Prostate gland (tissue), 2 donors: Measurements from ENCODE around the gene JAK1. TPM values are rescaled to one million over a fixed set of nuclear protein-coding genes. Genes with fewer than 3 reads are reported as not detected.

Experiments
- DNase-seq: peaks from one replicate; pipeline ENCODE4 v3.0.0-alpha.2; 2019; ENCODE audit warnings: low spot score
- H3K27ac ChIP-seq, 2 donors: fragments of 200-600 bp; sonication (generic); 2 replicates each; pipeline ENCODE4 v1.5.1; 2017 to 2019
- H3K27me3 ChIP-seq: fragments of 200-600 bp; sonication (generic); replicated peaks from 2 replicates; pipeline ENCODE4 v1.5.1; 2019; ENCODE audit not compliant: insufficient read depth
- H3K36me3 ChIP-seq, 2 donors: fragments of 200-600 bp; sonication (generic); 1 replicate in 1 of 2; 2 replicates in 1 of 2; pipeline versions ENCODE4 v1.5.1 to v1.8.1; 2017 to 2019
- H3K4me1 ChIP-seq: fragments of 200-600 bp; sonication (generic); replicated peaks from 2 replicates; pipeline ENCODE4 v1.5.1; 2019
- H3K4me3 ChIP-seq, 2 donors: fragments of 200-600 bp; sonication (generic); 2 replicates each; pipeline ENCODE4 v1.5.1; 2017 to 2019
- H3K9me3 ChIP-seq: fragments of 200-600 bp; sonication (generic); 2 replicates; pipeline ENCODE4 v1.5.1; 2017
- CTCF ChIP-seq, 4 experiments: fragments of 200-600 bp in 2 of 4; fragments of 450-650 bp in 2 of 4; sonication (generic) in 2 of 4; IDR thresholded peaks; 1 replicate in 3 of 4; 2 replicates in 1 of 4; pipeline ENCODE4 v1.5.1; 2016 to 2019; ENCODE audit warnings: antibody characterized with exemption in 4 of 4, mild to moderate bottlenecking in 2 of 4, moderate library complexity in 2 of 4
- POLR2A ChIP-seq: fragments of 450-650 bp; IDR thresholded peaks from one replicate; pipeline ENCODE4 v1.6.1; 2016; ENCODE audit warnings: antibody characterized with exemption, mild to moderate bottlenecking
- POLR2AphosphoS5 ChIP-seq: sonication (generic); formaldehyde crosslinking; IDR thresholded peaks from one replicate; pipeline ENCODE4 v1.6.1; 2017; ENCODE audit warnings: antibody characterized with exemption
- WGBS: methylation state at CpG from one replicate; pipeline ENCODE4 v1.1.5; 2018; 5-methylcytosine and 5-hydroxymethylcytosine counted together
- intact Hi-C: fragments of 100-400 bp; cut with DNase I; formaldehyde crosslinking; loops from one replicate; pipeline ENCODE4 v1.14.2; 2022
- total RNA-seq, 2 donors: library from RNA; depleted of rRNA; stranded (reverse); fragments of >200 nt; gene quantifications; one replicate each; pipeline ENCODE4 v1.1.0, GENCODE V29; 2016

Gene JAK1
- total RNA-seq, 2 donors from 2014 or later, result 66.3 to 115 TPM

GRCh38 chr1:64882574-64883255 lies 83.6 kb downstream of the JAK1 start:
- H3K36me3 ChIP-seq, result peaks cover 0 to 8% of the 10 kb centered on the region in 2 donors
- no peaks in the 10 kb centered on the region for H3K9me3 ChIP-seq
- no peak overlapping the region for H3K4me3 ChIP-seq
- no peak overlapping the region for H3K27ac ChIP-seq
- H3K27me3 ChIP-seq, result no peaks in the 10 kb centered on the region
- intact Hi-C loops, result no loop called here
- DNase-seq, result no peak
- no peaks in the 10 kb centered on the region for H3K4me1 ChIP-seq
- TF ChIP-seq CTCF (IDR thresholded peaks at IDR 0.05) (no peak), POLR2A (no peak), POLR2AphosphoS5 (no peak)
- WGBS, result 92% methylated on average over 11 of the region's 11 CpGs

GRCh38 chr1:64881281-64881680 lies 85.1 kb downstream of the JAK1 start:
- H3K36me3 ChIP-seq, result peaks cover 0 to 8% of the 10 kb centered on the region in 2 donors
- intact Hi-C loops, result no loop called here
- H3K4me3 ChIP-seq, result no peak overlapping the region
- no peak for DNase-seq
- WGBS, result 100% methylated on average over 1 of the region's 1 CpG
- TF ChIP-seq POLR2A (no peak), CTCF (IDR thresholded peaks at IDR 0.05) (no peak), POLR2AphosphoS5 (no peak)
- H3K27me3 ChIP-seq, result no peaks in the 10 kb centered on the region
- no peaks in the 10 kb centered on the region for H3K4me1 ChIP-seq
- H3K27ac ChIP-seq, result no peak overlapping the region
- H3K9me3 ChIP-seq, result no peaks in the 10 kb centered on the region

GRCh38 chr1:64880449-64880848 lies 85.9 kb downstream of the JAK1 start:
- no peaks in the 10 kb centered on the region for H3K4me1 ChIP-seq
- no peaks in the 10 kb centered on the region for H3K9me3 ChIP-seq
- intact Hi-C loops, result no loop called here
- DNase-seq, result no peak
- no peak overlapping the region for H3K27ac ChIP-seq
- peaks cover 0 to 11% of the 10 kb centered on the region in 2 donors for H3K36me3 ChIP-seq
- H3K4me3 ChIP-seq, result no peak overlapping the region
- no peaks in the 10 kb centered on the region for H3K27me3 ChIP-seq
- TF ChIP-seq CTCF (IDR thresholded peaks at IDR 0.05) (no peak), POLR2A (no peak), POLR2AphosphoS5 (peak; percentile 26)
- 78% methylated on average over 4 of the region's 4 CpGs for WGBS

GRCh38 chr1:64878931-64879611 lies 87.3 kb downstream of the JAK1 start:
- H3K27ac ChIP-seq, result no peak overlapping the region
- no peak for DNase-seq
- TF ChIP-seq CTCF (IDR thresholded peaks at IDR 0.05) (no peak), POLR2AphosphoS5 (no peak), POLR2A (no peak)
- no peaks in the 10 kb centered on the region for H3K27me3 ChIP-seq
- H3K4me1 ChIP-seq, result no peaks in the 10 kb centered on the region
- intact Hi-C loops, result no loop called here
- no peak overlapping the region for H3K4me3 ChIP-seq
- H3K36me3 ChIP-seq, result peaks cover 0 to 15% of the 10 kb centered on the region in 2 donors
- 92% methylated on average over 12 of the region's 12 CpGs for WGBS
- no peaks in the 10 kb centered on the region for H3K9me3 ChIP-seq

GRCh38 chr1:64878090-64878489 lies 88.3 kb downstream of the JAK1 start:
- Histone ChIP-seq H3K36me3 (peaks cover 0 to 11% of the 10 kb centered on the region in 2 donors), H3K4me1 (no peaks in the 10 kb centered on the region), H3K27ac (no peak overlapping the region), H3K4me3 (no peak overlapping the region), H3K9me3 (no peaks in the 10 kb centered on the region), H3K27me3 (no peaks in the 10 kb centered on the region)
- no peak for DNase-seq
- intact Hi-C loops, result no loop called here
- TF ChIP-seq POLR2AphosphoS5 (no peak), CTCF (IDR thresholded peaks at IDR 0.05) (no peak), POLR2A (no peak)
